Medulla oblongata (tissue), 1 donor: ENCODE data around the gene INTS2.
"Not testable (repeated sequence)": the region's sequence is repeated elsewhere in the genome, so short reads cannot be mapped to it uniquely, and the experiment has no call there.

Source experiments
- DNase-seq: peaks from one replicate; pipeline ENCODE4 v3.0.0-alpha.2; 2015; ENCODE audit errors: extremely low spot score

Gene INTS2

DNA sequence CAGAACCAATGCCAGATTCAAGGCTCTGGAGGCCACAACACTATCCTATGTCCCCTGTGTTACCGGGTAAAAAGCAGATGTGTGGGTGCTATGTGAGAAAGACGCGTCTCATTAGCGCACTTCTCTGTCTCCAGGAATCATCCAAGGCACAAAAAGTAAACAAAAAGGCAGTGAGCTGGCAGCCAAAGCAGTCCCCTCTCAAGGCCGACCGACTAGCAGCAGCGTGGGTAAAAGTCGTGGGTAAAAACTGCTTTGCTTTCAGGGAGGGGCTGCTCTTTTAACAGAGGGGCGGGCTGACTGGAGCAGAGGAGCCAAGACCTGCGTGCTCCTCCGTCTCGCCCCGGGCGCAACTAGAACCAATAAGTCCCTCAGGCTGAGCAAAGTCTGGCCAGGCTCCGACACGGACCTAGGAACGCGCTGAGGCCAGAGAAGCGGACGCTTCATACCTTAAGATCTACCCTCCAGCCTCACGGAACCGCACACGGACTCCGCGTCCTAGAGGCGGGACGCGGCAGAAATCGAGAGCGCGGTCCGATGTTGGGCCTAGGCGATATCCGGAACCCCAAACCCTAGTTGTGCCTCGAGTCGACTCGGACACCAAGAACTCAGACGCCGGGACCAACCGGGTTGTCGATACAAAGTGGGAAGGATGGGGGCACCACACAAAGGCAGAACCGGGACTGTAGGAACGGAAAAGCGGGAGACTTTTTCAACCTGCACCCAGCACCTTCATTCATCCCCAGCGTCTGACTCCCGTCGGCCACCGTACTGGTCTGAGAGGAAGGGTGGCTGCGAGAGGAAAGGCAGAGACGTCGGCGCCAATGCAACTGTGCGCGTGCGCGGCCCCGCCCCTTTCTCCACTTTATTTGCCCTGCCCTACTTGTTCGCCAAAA, at the start of gene INTS2:
Gene INTS2, minus strand, starts transcription at position 775 of the 893 bp plus-strand sequence. CDS start 1,338 bp downstream, outside the sequence.
- DNase-seq: peak; percentile 98

DNA sequence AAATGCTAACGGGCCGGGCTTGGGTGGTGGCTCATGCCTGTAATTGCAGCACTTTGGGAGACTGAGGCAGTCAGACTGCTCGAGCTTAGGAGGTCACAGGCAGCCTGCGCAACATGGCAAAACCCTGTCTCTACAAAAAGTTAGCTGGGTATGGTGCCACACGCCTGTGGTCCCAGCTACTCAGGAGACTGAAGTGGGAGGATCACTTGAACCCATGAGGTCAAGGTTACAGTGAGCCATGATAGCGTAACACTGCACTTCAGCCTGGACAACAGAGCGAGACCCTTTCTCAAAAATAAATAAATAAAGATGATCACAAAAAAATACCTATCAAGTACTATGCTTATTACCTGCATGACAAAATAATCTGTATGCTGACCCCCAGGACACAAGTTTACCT, 46.3 kb upstream of the INTS2 start:
- no peak for DNase-seq

DNA sequence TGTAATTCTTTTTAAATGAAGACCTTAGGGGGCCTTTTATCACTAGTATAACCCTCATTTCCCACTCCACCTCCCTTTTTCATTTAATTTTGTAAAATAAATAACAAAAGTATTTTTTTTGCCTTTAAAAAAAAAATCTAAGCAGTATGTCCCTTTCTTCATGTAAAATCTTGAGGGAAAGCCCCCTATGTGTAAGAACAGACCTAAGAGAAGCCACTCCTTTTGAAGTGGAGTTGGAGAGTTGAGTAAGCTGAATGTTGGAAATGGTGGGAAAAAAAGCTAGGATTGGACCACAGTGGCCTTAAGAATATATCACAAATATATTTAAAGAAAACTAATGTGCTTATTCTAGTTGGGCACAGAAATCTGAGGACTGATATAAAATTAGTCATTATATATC, 44.5 kb upstream of the INTS2 start:
- no peak for DNase-seq

DNA sequence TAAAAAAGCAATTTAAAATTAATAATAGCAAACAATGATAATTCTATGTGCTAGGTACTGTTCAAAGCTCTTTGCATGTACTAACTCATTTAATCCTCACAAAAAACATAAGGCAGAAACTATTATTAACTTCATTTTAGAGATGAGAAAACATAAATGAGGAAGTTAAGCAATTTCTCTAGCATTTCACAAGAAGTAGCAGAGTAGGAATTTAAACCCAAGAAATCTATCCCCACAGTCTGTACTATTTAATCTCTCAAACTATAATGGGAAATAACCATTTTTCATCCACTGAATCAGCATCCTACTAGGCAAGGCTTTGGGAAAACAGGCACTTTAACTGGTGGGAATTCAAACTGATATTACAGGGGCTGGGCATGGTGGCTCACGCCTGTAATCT, 42.2 kb upstream of the INTS2 start:
- no peak for DNase-seq

- DNase-seq: no peak
These were observed 41.0 kb upstream of the INTS2 start for GRCh38 chr17:61968757-61969156.

GRCh38 chr17:61967729-61968128, 39.9 kb upstream of the INTS2 start:
- no peak for DNase-seq

DNA sequence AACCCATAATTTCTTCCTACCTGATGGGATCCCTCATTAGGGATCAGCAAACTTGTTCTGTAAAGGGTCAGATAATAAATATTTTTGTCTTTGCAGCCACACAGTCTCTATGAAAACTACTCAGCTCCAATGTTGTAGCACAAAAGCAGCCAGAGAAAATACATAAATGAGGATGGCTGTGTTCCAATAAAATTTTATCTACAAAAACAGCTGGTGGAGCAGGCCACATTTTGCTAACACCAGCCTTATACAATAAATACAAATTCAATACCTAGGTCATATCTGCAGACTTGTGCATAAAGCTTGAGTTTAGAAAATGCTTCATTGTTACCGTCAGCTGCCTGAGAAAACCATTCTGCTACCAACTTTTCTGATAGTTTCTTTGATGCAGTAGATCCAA, 38.4 kb upstream of the INTS2 start:
- no peak for DNase-seq

DNA sequence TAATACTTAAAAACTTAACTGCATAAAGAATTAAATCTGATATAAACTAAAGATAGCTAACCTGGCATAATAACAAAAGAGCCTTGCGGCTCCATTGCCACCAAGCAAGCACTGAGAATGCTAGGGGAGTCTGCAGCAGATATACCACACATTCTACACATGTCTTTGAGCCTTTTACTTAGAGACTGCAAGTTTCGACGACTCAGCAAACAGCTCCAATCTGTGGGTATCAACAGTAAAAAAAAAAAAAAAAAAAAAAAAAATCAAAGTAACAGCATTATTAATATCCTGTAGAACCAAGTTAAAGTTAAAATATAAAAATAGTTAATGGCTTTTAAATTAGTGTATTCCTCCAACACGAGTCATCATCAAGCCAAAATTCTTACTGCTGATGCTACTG, 27.8 kb upstream of the INTS2 start:
- no peak for DNase-seq

- no peak for DNase-seq
These were observed 19.7 kb upstream of the INTS2 start for GRCh38 chr17:61947367-61948078.

- no peak for DNase-seq
These were observed 18.6 kb upstream of the INTS2 start for GRCh38 chr17:61946359-61946758.

GRCh38 chr17:61943117-61943516, 15.3 kb upstream of the INTS2 start:
- no peak for DNase-seq

- no peak for DNase-seq
These were observed 14.3 kb upstream of the INTS2 start for GRCh38 chr17:61942085-61942484.

- no peak for DNase-seq
These were observed 287 bp upstream of the INTS2 start for GRCh38 chr17:61928101-61928436.

DNA sequence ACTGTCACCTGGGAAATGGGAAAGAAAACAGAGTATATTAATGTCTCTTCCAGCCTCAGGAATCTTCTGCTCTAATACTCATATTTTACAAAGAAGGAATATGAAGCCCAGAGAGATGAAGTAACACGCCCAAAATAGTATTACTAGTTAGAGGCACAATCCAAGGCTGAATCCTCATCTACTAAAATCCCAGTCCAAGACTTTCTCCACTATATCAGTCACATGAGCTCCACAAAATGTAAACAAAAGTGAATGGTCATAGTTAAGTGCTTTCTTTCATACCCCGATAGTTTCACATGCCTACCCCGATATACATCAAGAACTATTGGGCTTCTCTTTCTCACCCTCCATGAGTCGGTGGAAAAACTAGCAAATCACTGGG, 965 bp downstream of the INTS2 start:
- no peak for DNase-seq

DNA sequence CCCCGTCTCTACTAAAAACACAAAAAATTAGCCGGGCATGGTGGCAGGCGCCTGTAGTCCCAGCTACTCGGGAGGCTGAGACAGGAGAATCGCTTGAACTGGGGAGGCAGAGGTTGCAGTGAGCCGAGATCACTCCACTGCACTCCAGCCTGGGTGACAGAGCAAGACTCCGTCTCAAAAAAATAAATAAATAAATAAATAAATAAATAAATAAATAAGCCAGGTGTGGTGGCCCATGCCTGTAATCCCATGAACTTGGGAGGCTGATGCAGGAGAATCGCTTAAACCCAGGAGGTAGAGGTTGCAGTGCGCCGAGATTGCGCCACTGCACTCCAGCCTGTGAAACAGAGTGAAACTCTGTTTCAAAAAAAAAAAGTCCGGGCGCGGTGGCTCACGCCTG, 12.6 kb downstream of the INTS2 start:
- DNase-seq: not testable (repeated sequence)

GRCh38 chr17:61908292-61909037, 19.3 kb downstream of the INTS2 start:
- no peak for DNase-seq

DNA sequence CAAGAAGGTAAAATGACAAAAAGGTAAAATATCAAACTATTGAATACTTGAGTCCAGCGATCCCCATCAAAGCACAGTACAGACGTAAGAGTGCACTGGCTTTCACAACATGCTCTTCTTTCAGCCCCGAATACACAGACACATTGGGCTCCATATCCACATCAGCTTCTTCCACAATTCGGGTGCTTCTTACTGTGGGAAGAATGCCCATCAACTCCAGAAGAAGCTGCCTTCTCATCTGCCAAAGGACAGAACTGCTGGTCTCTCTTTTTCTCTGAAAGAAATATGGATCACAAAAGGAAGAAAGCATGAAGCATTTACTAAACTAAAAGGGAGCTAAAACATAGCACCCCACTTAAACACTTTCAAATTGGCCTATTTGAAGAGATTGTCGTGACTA, 20.4 kb downstream of the INTS2 start:
- DNase-seq: no peak

GRCh38 chr17:61904094-61904710, 23.6 kb downstream of the INTS2 start:
- no peak for DNase-seq

- no peak for DNase-seq
These were observed 24.5 kb downstream of the INTS2 start for GRCh38 chr17:61903251-61903650.

- DNase-seq: no peak
These were observed 30.1 kb downstream of the INTS2 start for GRCh38 chr17:61897548-61898180.

- DNase-seq: no peak
These were observed 32.4 kb downstream of the INTS2 start for GRCh38 chr17:61895391-61895790.

DNA sequence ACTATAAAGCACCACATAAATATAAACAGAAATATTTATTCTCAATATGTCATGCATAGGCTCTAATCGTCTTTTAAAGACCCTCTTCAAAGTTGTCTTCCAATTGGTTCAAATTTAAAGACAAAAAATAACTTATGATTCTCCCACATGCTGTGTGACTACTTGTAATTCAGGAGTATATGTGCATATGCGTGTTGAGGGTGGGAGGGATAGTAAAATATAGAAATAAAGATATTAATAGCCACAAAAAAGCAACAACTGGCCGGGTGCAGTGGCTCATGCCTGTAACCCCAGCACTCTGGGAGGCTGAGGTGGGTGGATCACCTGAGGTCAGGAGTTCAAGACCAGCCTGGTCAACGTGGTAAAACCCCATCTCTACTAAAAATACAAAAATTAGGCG, 33.5 kb downstream of the INTS2 start:
- not testable (repeated sequence) for DNase-seq
